ENCODE measurements around the gene GNG13.

GRCh38 chr16:798666-799065 lies 1.9 kb downstream of the GNG13 start:
- TF ChIP-seq EZH2 (IDR thresholded peaks at IDR 0.05; ENCODE audit: insufficient read depth, low read length) (no peak), CTCF (IDR thresholded peaks at IDR 0.05; ENCODE audit: insufficient read depth, low read depth, low read length) (no peak)

All from astrocyte (in vitro differentiated cells and primary cell).